C4-2B (cell line): Measurements from ENCODE around the gene ZNF454.
A peak's percentile ranks its signal among the peaks of the same experiment; 100 is the strongest.

Source experiments
- H3K27ac ChIP-seq: fragments of 450-650 bp; 2 replicates; pipeline ENCODE4 v1.5.1; 2017
- CTCF ChIP-seq: fragments of 450-650 bp; conservative IDR thresholded peaks from 2 replicates; pipeline ENCODE4 v1.5.1; 2017; ENCODE audit warnings: mild to moderate bottlenecking
- ZFX ChIP-seq: fragments of 450-650 bp; IDR thresholded peaks from 2 replicates; pipeline ENCODE4 v1.6.1; 2017

Gene ZNF454

GRCh38 chr5:179008667-179009066, 67.7 kb downstream of the ZNF454 start:
- peak; percentile 43 for TF ChIP-seq CTCF
- TF ChIP-seq ZFX, result no peak

More at GRCh38 chr5:179008667-179009066, 67.7 kb downstream of the ZNF454 start:
- no peak overlapping the region for H3K27ac ChIP-seq
